ENCODE data around the gene ST6GALNAC6.

DNA sequence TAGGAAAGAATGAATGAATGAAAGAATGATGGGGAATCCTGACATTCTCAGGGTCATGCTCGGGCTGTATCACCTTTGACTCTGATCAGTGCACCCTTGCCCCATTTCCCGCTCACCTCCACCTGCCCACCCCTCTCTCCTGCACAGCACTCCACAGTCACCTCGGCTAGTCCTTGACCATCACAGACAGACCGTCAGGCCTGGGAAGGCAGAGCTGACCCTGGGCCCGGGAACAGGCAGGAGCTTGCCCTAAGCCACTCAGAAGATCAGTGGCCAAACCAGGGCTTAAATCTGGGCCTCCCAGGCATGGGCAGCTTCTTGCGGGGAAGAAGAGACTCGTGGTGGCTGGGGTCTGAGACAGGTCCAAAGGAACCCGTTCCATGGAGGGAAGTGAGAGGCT lies 3.6 kb downstream of the ST6GALNAC6 start:
- TF ChIP-seq, protein P1, sequence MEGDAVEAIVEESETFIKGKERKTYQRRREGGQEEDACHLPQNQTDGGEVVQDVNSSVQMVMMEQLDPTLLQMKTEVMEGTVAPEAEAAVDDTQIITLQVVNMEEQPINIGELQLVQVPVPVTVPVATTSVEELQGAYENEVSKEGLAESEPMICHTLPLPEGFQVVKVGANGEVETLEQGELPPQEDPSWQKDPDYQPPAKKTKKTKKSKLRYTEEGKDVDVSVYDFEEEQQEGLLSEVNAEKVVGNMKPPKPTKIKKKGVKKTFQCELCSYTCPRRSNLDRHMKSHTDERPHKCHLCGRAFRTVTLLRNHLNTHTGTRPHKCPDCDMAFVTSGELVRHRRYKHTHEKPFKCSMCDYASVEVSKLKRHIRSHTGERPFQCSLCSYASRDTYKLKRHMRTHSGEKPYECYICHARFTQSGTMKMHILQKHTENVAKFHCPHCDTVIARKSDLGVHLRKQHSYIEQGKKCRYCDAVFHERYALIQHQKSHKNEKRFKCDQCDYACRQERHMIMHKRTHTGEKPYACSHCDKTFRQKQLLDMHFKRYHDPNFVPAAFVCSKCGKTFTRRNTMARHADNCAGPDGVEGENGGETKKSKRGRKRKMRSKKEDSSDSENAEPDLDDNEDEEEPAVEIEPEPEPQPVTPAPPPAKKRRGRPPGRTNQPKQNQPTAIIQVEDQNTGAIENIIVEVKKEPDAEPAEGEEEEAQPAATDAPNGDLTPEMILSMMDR (IDR thresholded peaks at IDR 0.05) = no peak
- no peak for TF ChIP-seq ZFX (IDR thresholded peaks at IDR 0.05; ENCODE audit: borderline replicate concordance)

All from 22Rv1 (cell line).